SK-N-SH (cell line): ENCODE results near the gene PCP4. TPM values are rescaled to one million over a fixed set of nuclear protein-coding genes. Genes with fewer than 3 reads are reported as not detected.

Source experiments
- CTCF ChIA-PET: fragments of 300-600, 350-600 bp; formaldehyde crosslinking; extraction: SDS; loops from one replicate; lab custom pipeline; 2021; lab: Yijun Ruan, JAX
- POLR2A ChIA-PET: fragments of 350-600 bp; sonication (Branson Sonifier 250); formaldehyde crosslinking; extraction: SDS; loops from one replicate; lab custom pipeline; 2020; ENCODE audit warnings: antibody characterized with exemption, inconsistent platforms; lab: Yijun Ruan, JAX
- DNase-seq: peaks from one replicate; pipeline ENCODE4 v3.0.0; 2012
- H2AFZ ChIP-seq: fragments of 200-600 bp; sonication (generic); 2 replicates; pipeline ENCODE4 v1.8.1; 2016; ENCODE audit warnings: antibody characterized with exemption, mild to moderate bottlenecking, low read depth
- H3F3A ChIP-seq: fragments of 200-600 bp; sonication (generic); replicated peaks from 2 replicates; pipeline ENCODE3; 2016; ENCODE audit warnings: antibody characterized with exemption, mild to moderate bottlenecking; ENCODE audit not compliant: insufficient read depth
- H3K27ac ChIP-seq, 2 experiments: fragments of 200-500 bp in 1 of 2; fragments of 200-600 bp in 1 of 2; sonication (Bioruptor generic) in 1 of 2; sonication (generic), shearing (Covaris generic) in 1 of 2; 2 replicates each; pipeline versions ENCODE4 v1.5.1 to v1.6.1; 2014 to 2016; ENCODE audit warnings: low read depth in 2 of 2, inconsistent platforms in 1 of 2, low read length in 1 of 2, mild to moderate bottlenecking in 1 of 2, mixed read lengths in 1 of 2
- H3K27me3 ChIP-seq: fragments of 200-600 bp; sonication (generic), shearing (Covaris generic); 2 replicates; pipeline ENCODE4 v1.6.1; 2016; ENCODE audit warnings: mixed run types; ENCODE audit not compliant: insufficient read depth
- H3K36me3 ChIP-seq, 2 experiments: fragments of 200-500 bp in 1 of 2; fragments of 200-600 bp in 1 of 2; sonication (Bioruptor generic) in 1 of 2; sonication (generic) in 1 of 2; replicated peaks in 1 of 2; 2 replicates each; pipeline versions ENCODE3 to v1.5.1; 2014 to 2016; ENCODE audit warnings: low read length in 1 of 2, mild to moderate bottlenecking in 1 of 2; ENCODE audit not compliant: insufficient read depth in 2 of 2, control insufficient read depth in 1 of 2
- H3K4me1 ChIP-seq, 2 experiments: fragments of 200-500 bp in 1 of 2; fragments of 200-600 bp in 1 of 2; sonication (Bioruptor generic) in 1 of 2; sonication (generic), shearing (Covaris generic) in 1 of 2; 2 replicates each; pipeline versions ENCODE4 v1.5.1 to v1.6.1; 2014 to 2016; ENCODE audit warnings: low read depth in 1 of 2, low read length in 1 of 2, mixed run types in 1 of 2; ENCODE audit not compliant: insufficient read depth in 2 of 2, control insufficient read depth in 1 of 2
- H3K4me2 ChIP-seq: fragments of 200-600 bp; sonication (generic), shearing (Covaris generic); 2 replicates; pipeline ENCODE4 v1.6.1; 2017; ENCODE audit warnings: mixed run types
- H3K4me3 ChIP-seq, 2 experiments: fragments of 200-500 bp in 1 of 2; fragments of 200-600 bp in 1 of 2; sonication (Bioruptor generic) in 1 of 2; sonication (generic), shearing (Covaris generic) in 1 of 2; 2 replicates each; pipeline versions ENCODE4 v1.5.1 to v1.8.1; 2014 to 2016; ENCODE audit warnings: low read depth in 2 of 2, inconsistent platforms in 1 of 2, low read length in 1 of 2, mild to moderate bottlenecking in 1 of 2, mixed read lengths in 1 of 2, moderate library complexity in 1 of 2
- H3K79me2 ChIP-seq: fragments of 200-600 bp; sonication (generic); 2 replicates; pipeline ENCODE4 v1.8.1; 2017; ENCODE audit warnings: mild to moderate bottlenecking; ENCODE audit not compliant: insufficient read depth
- H3K9ac ChIP-seq: fragments of 200-600 bp; sonication (generic); 2 replicates; pipeline ENCODE4 v1.6.1; 2017; ENCODE audit warnings: mixed run types
- H3K9me2 ChIP-seq: fragments of 200-600 bp; sonication (generic); 2 replicates; pipeline ENCODE4 v1.6.1; 2017; ENCODE audit warnings: mixed run types
- H3K9me3 ChIP-seq: fragments of 200-600 bp; sonication (generic); 2 replicates; pipeline ENCODE4 v1.6.1; 2017; ENCODE audit warnings: mixed run types, mild to moderate bottlenecking, moderate library complexity
- H4K20me1 ChIP-seq: fragments of 200-600 bp; sonication (generic); 2 replicates; pipeline ENCODE4 v1.6.1; 2017; ENCODE audit warnings: mild to moderate bottlenecking, mixed run types; ENCODE audit not compliant: insufficient read depth
- CTCF ChIP-seq: fragments of 200-600 bp; sonication (generic); IDR thresholded peaks from 2 replicates; pipeline ENCODE4 v1.6.1; 2017; ENCODE audit warnings: antibody characterized with exemption, mild to moderate bottlenecking, moderate library complexity
- ELF1 ChIP-seq: IDR thresholded peaks from 2 replicates; pipeline ENCODE4 v1.4.0; 2012
- EP300 ChIP-seq, 2 experiments: IDR thresholded peaks; 2 replicates each; pipeline versions ENCODE4 v1.4.0 to v1.6.1; 2012; ENCODE audit warnings: borderline replicate concordance in 1 of 2, low read depth in 1 of 2, low read length in 1 of 2
- EZH2phosphoT487 ChIP-seq: fragments of 200-600 bp; sonication (generic); IDR thresholded peaks from 2 replicates; pipeline ENCODE4 v1.6.1; 2017; ENCODE audit warnings: low read depth, mixed run types, mild to moderate bottlenecking, antibody characterized with exemption, moderate library complexity, borderline replicate concordance
- FOSL2 ChIP-seq: IDR thresholded peaks from 2 replicates; pipeline ENCODE4 v1.4.0; 2012; ENCODE audit warnings: low read depth, mild to moderate bottlenecking, moderate library complexity, borderline replicate concordance
- FOXJ3 ChIP-seq: sonication (generic); formaldehyde crosslinking; IDR thresholded peaks from 2 replicates; pipeline ENCODE4 v1.5.1; 2020; ENCODE audit warnings: mild to moderate bottlenecking, missing genetic modification reagents
- FOXM1 ChIP-seq: IDR thresholded peaks from 2 replicates; pipeline ENCODE4 v1.4.0; 2012; ENCODE audit warnings: low read depth, mild to moderate bottlenecking
- GATA2 ChIP-seq: sonication (generic); formaldehyde crosslinking; IDR thresholded peaks from 2 replicates; pipeline ENCODE4 v1.5.0; 2020; ENCODE audit warnings: mild to moderate bottlenecking, missing genetic modification reagents
- JUND ChIP-seq: IDR thresholded peaks from 2 replicates; pipeline ENCODE4 v1.4.0; 2012
- MAX ChIP-seq: IDR thresholded peaks from 2 replicates; pipeline ENCODE4 v1.4.0; 2012; ENCODE audit warnings: low read depth
- MXI1 ChIP-seq: IDR thresholded peaks from 2 replicates; pipeline ENCODE4 v1.6.1; 2012; ENCODE audit warnings: mild to moderate bottlenecking, low read depth, low read length, improper control_type of control experiment
- NFIC ChIP-seq: IDR thresholded peaks from 2 replicates; pipeline ENCODE4 v1.4.0; 2012; ENCODE audit warnings: borderline replicate concordance
- NRF1 ChIP-seq: IDR thresholded peaks from 2 replicates; pipeline ENCODE4 v1.6.1; 2012; ENCODE audit warnings: low read depth, mild to moderate bottlenecking, low read length
- POLR2AphosphoS5 ChIP-seq: IDR thresholded peaks from 2 replicates; pipeline ENCODE4 v1.6.1; 2012; ENCODE audit warnings: low read depth, low read length
- RAD21 ChIP-seq: IDR thresholded peaks from 2 replicates; pipeline ENCODE4 v1.6.1; 2012; ENCODE audit warnings: mild to moderate bottlenecking, low read length
- SIN3A ChIP-seq: IDR thresholded peaks from 2 replicates; pipeline ENCODE4 v1.6.1; 2012; ENCODE audit warnings: low read depth, mild to moderate bottlenecking, low read length, moderate library complexity, borderline replicate concordance
- SMC3 ChIP-seq: IDR thresholded peaks from 2 replicates; pipeline ENCODE4 v1.6.1; 2012; ENCODE audit warnings: low read depth, low read length, improper control_type of control experiment
- TAF1 ChIP-seq: IDR thresholded peaks from 2 replicates; pipeline ENCODE4 v1.6.1; 2012; ENCODE audit warnings: low read depth, mild to moderate bottlenecking, low read length, moderate library complexity, borderline replicate concordance
- TCF12 ChIP-seq: IDR thresholded peaks from 2 replicates; pipeline ENCODE4 v1.4.0; 2012
- TEAD4 ChIP-seq: IDR thresholded peaks from 2 replicates; pipeline ENCODE4 v1.4.0; 2012; ENCODE audit warnings: mild to moderate bottlenecking, borderline replicate concordance; ENCODE audit not compliant: insufficient read depth
- USF2 ChIP-seq: fragments of 150-350 bp; IDR thresholded peaks from 2 replicates; pipeline ENCODE4 v1.6.1; 2017; ENCODE audit warnings: antibody characterized with exemption, low read length, low read depth, borderline replicate concordance
- YY1 ChIP-seq: IDR thresholded peaks from 2 replicates; pipeline ENCODE4 v1.4.0; 2012; ENCODE audit warnings: low read depth, mild to moderate bottlenecking
- WGBS: methylation state at CpG from one replicate; pipeline ENCODE4 v1.1.6; 2017; ENCODE audit warnings: low lambda C conversion rate; 5-methylcytosine and 5-hydroxymethylcytosine counted together
- polyA plus RNA-seq, 3 experiments: library from polyadenylated mRNA; depleted of rRNA; stranded (reverse); fragments of >200 nt; gene quantifications; 2 replicates each; pipeline ENCODE4 v1.2.3, GENCODE V29; 2012

PCP4 gene
- polyA plus RNA-seq, 1 of the 3 experiments (the other 2 are of a cell fraction) = not detected

- no peak overlapping the region for H2AFZ ChIP-seq
- DNase-seq = no peak
- no peaks in the 10 kb centered on the region for H3K27me3 ChIP-seq
- H3K9ac ChIP-seq = no peak overlapping the region
- H3K27ac ChIP-seq = no peak overlapping the region
- TF ChIP-seq YY1 (no peak), JUND (no peak), FOSL2 (no peak), FOXJ3 (CRISPR knock-in tag) (no peak), GATA2 (CRISPR knock-in tag) (no peak), TEAD4 (no peak), NRF1 (no peak), TAF1 (no peak), CTCF (no peak), SMC3 (no peak), EP300 (IDR thresholded peaks at IDR 0.05; ENCODE audit: borderline replicate concordance in 1 of 2, low read depth in 1 of 2, low read length in 1 of 2) (no peak), POLR2AphosphoS5 (no peak), NFIC (no peak), ELF1 (no peak), RAD21 (no peak), MXI1 (no peak), TCF12 (no peak)
- H3K36me3 ChIP-seq = no peaks in the 10 kb centered on the region
- no peaks in the 10 kb centered on the region for H3K9me2 ChIP-seq
- POLR2A ChIA-PET = no interaction called here
- no peaks in the 10 kb centered on the region for H4K20me1 ChIP-seq
- H3K9me3 ChIP-seq = no peaks in the 10 kb centered on the region; the same call in 1 of the 2 replicates
- H3K4me2 ChIP-seq = no peak overlapping the region
- H3K4me3 ChIP-seq = no peak overlapping the region
- no peaks in the 10 kb centered on the region for H3K79me2 ChIP-seq
- WGBS = 35% methylated on average over 8 of the region's 9 CpGs
- H3K4me1 ChIP-seq = no peaks in the 10 kb centered on the region; a peak in 1 of 4 replicates
- no peaks in the 10 kb centered on the region for H3F3A ChIP-seq
- CTCF ChIA-PET = interaction anchor here (1.4 kb wide), 1 partner anchor 233 kb away, joined by 3 read pairs; no protein-coding TSS in a partner anchor
These were observed 21.6 kb downstream of the PCP4 start for GRCh38 chr21:39888848-39889247.

- Histone ChIP-seq H4K20me1 (no peaks in the 10 kb centered on the region), H3K27me3 (no peaks in the 10 kb centered on the region), H3K9me3 (no peaks in the 10 kb centered on the region; the same call in 1 of the 2 replicates), H3K27ac (no peak overlapping the region), H2AFZ (no peak overlapping the region), H3K9me2 (no peaks in the 10 kb centered on the region), H3K4me1 (no peaks in the 10 kb centered on the region), H3K79me2 (no peaks in the 10 kb centered on the region), H3K4me3 (no peak overlapping the region), H3K9ac (no peak overlapping the region), H3K4me2 (no peak overlapping the region), H3K36me3 (no peaks in the 10 kb centered on the region), H3F3A (no peaks in the 10 kb centered on the region)
- WGBS = 44% methylated on average over 5 of the region's 5 CpGs
- no peak for DNase-seq
- POLR2A ChIA-PET = no interaction called here
- TF ChIP-seq SIN3A (no peak), FOSL2 (no peak), CTCF (no peak), MAX (no peak), EZH2phosphoT487 (no peak), USF2 (no peak), FOXM1 (no peak), YY1 (no peak), POLR2AphosphoS5 (no peak)
- CTCF ChIA-PET = interaction anchor here (1.5 kb wide), 1 partner anchor 24 kb away, joined by 3 read pairs; no protein-coding TSS in a partner anchor
These were observed 23.9 kb downstream of the PCP4 start for GRCh38 chr21:39891111-39891510.
